LHCN-M2 (cell line): Measurements from ENCODE around the gene TEX54. TPM values are rescaled to one million over a fixed set of nuclear protein-coding genes. Genes with fewer than 3 reads are reported as not detected.
A peak's percentile ranks its signal among the peaks of the same experiment; 100 is the strongest.
"Not testable (repeated sequence)": the region's sequence is repeated elsewhere in the genome, so short reads cannot be mapped to it uniquely, and the experiment has no call there.

Experiments
- DNase-seq: peaks from one replicate; pipeline ENCODE4 v3.0.0-alpha.2; 2012; ENCODE audit warnings: low read depth
- total RNA-seq: library from RNA; depleted of rRNA; stranded (reverse); fragments of >200 nt; gene quantifications from 2 replicates; pipeline ENCODE4 v1.2.3, GENCODE V29; 2014

Gene TEX54
- total RNA-seq, 1 experiment from 2014 or later, result not detected

DNA sequence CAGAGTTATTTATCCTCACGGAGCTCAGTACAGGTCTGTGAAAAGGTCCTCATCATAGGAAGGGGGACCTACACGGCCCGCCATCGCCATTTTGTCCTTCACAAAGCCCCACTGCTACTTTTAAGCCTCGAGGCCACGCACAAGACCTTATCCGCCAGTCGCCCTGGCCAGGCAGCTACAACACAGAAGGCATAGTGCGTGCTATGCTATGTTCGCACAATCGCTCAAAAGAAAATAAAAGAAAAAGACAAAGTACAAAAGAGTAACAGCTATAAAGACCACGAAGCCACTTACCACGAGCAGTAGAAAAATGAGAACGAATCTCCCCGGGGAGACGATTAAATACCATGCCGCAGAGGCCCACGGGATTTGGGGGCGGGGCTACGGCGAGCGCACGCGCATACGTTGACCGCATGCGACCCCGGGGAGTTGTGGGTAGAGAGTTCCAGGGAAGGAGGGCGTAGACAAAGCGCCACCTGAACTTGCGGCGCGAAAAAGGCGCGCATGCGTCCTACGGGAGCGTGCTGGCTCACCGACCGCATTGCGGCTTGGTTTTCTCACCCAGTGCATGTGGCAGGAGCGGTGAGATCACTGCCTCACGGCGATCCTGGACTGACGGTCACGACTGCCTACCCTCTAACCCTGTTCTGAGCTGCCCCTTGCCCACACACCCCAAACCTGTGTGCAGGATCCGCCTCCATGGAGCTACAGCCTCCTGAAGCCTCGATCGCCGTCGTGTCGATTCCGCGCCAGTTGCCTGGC, 23.1 kb upstream of the TEX54 start:
- peak; percentile 97 for DNase-seq

- DNase-seq, result no peak
Measured at GRCh38 chr11:62854825-62855570, 22.4 kb upstream of the TEX54 start.

DNA sequence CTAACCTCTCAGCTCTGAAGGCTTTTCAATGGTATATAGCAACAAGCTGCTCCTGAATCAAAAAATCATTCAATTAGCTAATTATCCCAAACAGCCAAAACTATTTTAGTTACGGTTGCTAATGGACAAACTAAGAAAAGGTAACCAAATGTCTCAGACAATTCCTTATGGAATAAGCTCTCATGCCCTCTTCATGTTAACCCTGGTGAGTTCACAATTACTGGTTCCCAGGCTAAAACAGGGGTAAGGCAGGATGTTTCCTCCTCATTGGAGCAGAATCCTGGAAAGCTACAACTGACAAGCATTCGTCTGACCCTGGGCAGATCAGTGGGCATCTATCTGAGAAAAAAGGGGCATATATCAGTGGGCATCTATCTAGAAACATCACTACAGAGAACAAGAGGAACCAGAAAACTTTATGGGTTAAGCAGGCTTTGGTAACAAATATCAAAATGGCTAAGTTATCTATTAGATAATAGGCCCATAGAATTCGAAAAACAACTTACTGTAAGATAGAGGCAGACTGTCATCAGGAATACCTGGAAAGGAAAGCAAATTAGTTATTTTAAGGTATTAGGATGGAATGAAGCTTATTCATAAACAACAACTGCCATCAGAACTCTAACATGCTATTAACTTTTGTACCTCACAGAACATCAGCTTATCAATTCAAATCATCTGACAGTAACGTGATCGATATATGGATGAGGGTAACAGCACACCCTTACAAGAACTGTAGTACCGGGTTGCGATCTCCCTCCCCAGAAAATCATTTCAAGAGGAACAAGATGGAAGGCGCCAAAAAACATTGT, 21.6 kb upstream of the TEX54 start:
- no peak for DNase-seq

- DNase-seq, result no peak
Measured at GRCh38 chr11:62853279-62853965, 20.8 kb upstream of the TEX54 start.

GRCh38 chr11:62852523-62853188, 20.0 kb upstream of the TEX54 start:
- no peak for DNase-seq

DNA sequence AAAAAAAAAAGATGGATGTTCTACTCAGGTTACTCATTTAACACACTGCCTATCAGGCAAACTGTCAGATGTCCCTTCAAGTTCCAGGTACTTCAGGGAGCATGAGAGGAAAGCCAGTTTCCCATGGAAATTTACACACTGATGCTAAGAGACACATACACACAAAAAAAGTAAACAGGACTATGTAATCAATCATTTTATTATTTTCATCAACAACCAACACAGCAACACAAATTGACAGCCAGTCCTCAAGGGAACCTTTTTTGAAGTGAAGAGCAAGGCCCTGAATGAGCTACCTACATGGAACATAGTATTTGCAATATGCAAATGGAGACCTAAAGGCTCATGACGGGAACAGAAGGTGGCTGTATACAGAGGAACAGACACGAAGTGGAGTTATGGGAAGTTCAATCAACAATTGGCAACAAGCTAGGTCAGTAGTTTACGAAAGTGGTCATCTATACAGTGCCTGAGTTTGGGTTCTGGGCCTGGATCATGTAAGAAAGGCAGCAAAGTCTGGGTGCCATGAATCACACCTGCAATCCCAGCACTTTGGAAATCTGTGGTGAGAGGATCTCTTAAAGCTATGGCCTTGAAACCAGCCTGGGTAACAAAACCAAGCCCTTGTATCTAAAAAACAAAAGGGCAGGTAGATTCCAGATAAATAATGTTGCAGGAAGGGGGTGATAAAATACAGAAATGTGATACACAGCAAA, 19.3 kb upstream of the TEX54 start:
- DNase-seq, result no peak

DNA sequence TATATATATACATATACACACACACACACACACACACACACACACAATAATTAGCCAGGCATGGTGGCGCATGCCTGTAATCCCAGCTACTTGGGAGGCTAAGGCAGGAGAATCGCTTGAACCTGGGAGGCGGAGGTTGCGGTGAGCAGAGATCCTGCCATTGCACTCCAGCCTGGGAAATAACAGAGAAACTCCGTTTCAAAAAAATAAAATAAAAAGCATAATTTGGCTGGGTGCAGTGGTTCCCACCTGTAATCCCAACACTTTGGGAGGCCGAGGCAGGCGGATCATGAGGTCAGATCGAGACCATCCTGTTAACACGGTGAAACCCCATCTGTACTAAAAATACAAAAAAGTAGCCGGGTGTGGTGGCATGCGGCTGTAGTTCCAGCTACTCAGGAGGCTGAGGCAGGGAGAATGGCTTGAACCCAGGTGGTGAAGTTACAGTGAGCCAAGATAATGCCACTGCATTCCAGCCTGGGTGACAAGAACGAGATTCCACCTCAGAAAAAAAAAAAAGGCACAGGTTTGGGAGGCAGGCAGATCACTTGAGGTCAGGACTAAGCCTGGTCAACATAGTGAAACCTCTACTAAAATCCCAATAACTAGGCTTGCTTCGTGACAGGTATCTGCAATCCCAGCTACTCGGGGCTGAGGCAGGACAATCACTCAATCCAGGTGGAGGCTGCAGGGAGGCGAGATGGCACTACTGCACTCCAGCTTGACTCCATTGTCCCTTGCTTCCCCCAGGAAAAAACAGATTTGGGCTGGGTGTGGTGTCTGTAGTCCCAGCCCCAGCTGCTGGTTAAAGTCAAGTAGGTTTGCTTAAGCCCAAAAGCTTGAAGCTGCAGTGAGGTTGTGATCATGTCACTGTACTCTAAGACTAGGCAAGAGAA, 18.5 kb upstream of the TEX54 start:
- DNase-seq, result no peak

DNA sequence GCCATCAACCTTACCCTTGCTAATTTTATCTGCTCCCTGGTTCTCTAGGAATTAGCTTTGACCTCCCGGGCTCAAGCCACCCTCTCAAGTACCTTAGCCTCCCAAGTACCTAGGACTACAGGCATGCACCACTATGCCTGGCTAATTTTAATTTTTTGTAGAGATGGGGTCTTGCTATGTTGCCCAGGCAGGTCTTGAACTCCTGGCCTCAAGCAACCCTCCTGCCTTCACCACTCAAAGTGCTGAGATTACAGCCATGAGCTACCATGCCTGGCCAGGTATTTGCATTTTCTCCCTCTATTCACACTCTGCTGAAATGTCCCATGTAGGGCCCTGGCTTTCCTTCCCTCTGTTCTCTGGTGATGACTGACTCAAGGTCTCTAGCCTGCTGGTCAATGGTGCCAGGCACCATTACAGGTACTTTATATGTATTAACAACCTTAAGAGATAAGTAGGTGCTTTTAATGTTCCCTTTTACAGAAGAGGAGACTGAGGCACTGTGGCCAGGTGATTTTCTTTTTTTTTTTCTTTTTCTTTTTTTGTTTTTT, 15.2 kb upstream of the TEX54 start:
- no peak for DNase-seq

DNA sequence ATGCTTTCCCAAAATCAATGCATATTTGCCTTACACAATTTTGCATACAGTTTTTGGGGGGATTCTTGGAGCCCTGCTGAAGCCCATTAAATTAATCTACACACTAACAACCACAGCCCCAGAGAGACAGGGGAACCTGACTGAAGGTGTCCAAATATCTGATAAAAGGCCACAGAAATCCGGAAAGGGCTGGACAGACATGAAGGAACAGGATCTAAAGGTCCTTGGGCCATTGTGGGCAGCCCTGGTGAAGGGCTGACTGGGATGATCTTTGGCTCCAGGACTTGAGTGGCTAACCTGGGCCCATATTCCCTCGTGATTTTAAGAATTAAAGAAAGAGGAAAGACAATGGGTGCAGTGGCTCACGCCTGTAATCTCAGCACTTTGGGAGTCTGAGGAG, 13.5 kb upstream of the TEX54 start:
- DNase-seq, result no peak

GRCh38 chr11:62844154-62844553, 11.5 kb upstream of the TEX54 start:
- no peak for DNase-seq

DNA sequence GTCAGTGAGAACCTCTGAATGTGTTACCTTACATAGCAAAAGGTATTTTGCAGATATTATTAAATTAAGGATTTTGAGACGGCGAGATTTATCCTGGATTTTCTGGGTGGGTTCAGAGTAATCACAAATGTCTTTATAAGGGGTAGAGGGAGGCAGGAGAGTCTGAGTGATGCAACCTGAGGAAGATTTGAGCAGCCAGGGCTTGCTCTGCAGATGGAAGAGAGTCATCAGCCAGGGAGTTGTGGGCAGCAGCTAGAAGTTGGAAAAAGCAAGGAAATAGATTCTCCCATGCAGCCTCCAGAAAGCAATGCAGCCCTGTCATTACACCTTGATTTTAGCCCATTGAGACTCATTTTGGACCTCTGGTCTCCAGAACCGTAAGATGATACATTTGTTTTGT, 10.8 kb upstream of the TEX54 start:
- DNase-seq, result no peak

DNA sequence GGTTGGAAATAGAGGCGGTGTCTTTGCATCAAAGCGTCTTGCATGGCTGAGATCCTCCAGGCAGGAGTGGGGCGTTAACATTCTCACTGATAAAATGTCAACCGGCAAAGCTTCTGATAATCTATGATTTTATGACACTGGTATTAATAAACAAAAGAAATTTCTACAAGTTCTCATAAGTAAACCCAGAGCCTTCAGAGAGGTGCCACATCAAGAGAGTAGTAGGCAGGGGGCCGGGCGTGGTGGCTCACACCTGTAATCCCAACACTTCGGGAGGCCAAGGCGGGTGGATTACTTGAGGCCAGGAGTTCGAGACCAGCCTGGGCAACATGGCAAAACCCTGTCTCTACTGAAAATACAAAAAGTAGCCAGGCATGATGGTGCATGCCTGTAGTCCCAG, 10.2 kb upstream of the TEX54 start:
- not testable (repeated sequence) for DNase-seq

DNA sequence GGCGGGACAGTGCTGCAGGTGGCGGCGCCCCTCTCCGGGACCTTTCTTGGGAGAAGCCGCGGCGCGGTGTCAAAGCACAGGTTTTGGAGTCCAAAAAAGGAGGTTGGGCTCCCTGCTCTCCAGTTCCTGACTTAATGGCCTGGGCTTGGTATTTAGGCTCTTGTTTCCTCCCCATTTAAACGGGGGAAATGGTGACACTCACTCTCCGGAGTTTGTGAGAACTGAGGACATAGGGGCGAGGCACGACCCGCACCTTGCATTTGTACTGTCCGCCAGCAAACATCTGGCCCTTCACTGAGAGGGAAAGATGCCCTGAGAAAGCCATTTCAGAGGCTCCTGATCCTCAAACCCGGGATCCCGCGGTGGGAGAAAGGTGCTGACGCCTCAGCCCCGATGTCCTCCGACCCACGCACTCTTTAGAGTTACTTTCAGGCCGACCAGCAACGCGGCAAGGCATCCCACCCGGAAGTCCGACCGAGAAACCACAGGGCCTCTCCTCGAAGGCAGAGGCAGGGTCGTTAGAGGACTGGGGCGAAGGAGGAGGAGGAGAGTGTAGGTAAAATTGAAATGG, 9.6 kb upstream of the TEX54 start:
- DNase-seq, result no peak

- peak; percentile 100 for DNase-seq
Measured at GRCh38 chr11:62841361-62842170, 8.9 kb upstream of the TEX54 start.

DNA sequence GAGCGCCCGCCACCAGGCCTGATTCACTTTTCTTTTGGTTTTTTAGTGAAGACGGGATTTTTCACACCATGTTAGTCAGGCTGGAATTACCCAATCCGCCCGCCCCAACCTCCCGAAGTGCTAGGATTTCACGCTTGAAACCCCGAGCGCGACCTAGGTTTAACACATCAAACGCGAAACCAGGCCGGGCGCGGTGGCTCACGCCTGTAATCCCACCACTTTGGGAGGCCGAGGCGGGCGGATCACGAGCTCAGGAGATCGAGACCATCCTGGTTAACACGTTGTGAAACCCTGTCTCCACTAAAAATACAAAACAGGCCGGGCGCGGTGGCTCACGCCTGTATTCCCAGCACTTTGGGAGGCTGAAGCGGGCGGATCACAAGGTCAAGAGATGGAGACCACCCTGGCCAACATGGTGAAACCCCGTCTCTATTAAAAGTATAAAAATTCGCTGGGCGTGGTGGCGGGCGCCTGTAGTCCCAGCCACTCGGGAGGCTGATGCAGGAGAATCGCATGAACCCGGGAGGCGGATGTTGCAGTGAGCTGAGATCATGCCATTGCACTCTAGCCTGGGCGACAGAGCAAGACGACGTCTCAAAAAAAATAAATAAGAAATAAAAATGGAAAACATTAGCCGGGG, 8.2 kb upstream of the TEX54 start:
- peak; percentile 73 for DNase-seq

- peak; percentile 92 for DNase-seq
Measured at GRCh38 chr11:62839050-62839945, 6.7 kb upstream of the TEX54 start, which contains the start of gene WDR74. Gene WDR74 (minus strand): TSS chr11:62839590. CDS start chr11:62839570, 20 bp downstream.
